Stimulated activated CD4-positive, alpha-beta T cell treated with anti-CD3 and anti-CD28 coated beads, Interleukin-12 subunit alpha, Interleukin-12 subunit beta, amount 100 ng/mL, for 24 hours (primary cell): ENCODE results near the gene CLEC17A.
"Not testable (repeated sequence)": the region's sequence is repeated elsewhere in the genome, so short reads cannot be mapped to it uniquely, and the experiment has no call there.

Experiments used
- DNase-seq, 2 experiments: peaks; one replicate each; pipeline ENCODE4 v3.0.0-alpha.2; 2020; ENCODE audit warnings: low read depth in 2 of 2

The CLEC17A gene

GRCh38 chr19:14559916-14560775, 22.7 kb upstream of the CLEC17A start:
- no peak for DNase-seq

GRCh38 chr19:14560776-14561108, 22.1 kb upstream of the CLEC17A start:
- DNase-seq = no peak

- DNase-seq = no peak
These were observed 21.6 kb upstream of the CLEC17A start for GRCh38 chr19:14561249-14561648.

- DNase-seq = no peak
These were observed 21.0 kb upstream of the CLEC17A start for GRCh38 chr19:14561847-14562351.

- no peak for DNase-seq
These were observed 20.0 kb upstream of the CLEC17A start for GRCh38 chr19:14562660-14563589.

GRCh38 chr19:14563590-14563926, 19.3 kb upstream of the CLEC17A start:
- DNase-seq = no peak

GRCh38 chr19:14563989-14564651, 18.8 kb upstream of the CLEC17A start:
- peak in 1 of 2 experiments; percentile 57 for DNase-seq

GRCh38 chr19:14564652-14565297, 18.1 kb upstream of the CLEC17A start:
- not testable (repeated sequence) for DNase-seq

- DNase-seq = no peak
These were observed 17.6 kb upstream of the CLEC17A start for GRCh38 chr19:14565298-14565679.

GRCh38 chr19:14565765-14566711, 16.8 kb upstream of the CLEC17A start:
- no peak for DNase-seq

GRCh38 chr19:14566712-14567077, 16.2 kb upstream of the CLEC17A start:
- no peak for DNase-seq

- DNase-seq = no peak
These were observed 15.8 kb upstream of the CLEC17A start for GRCh38 chr19:14567079-14567478.

GRCh38 chr19:14570864-14571527, 11.9 kb upstream of the CLEC17A start:
- DNase-seq = no peak

GRCh38 chr19:14571695-14572490, 11.0 kb upstream of the CLEC17A start, which contains the start of gene NDUFB7:
TSS of gene NDUFB7 (minus strand) at chr19:14572066. CDS start at chr19:14572000, 66 bp downstream.
- peak; percentile 80 to 85 for DNase-seq

- no peak for DNase-seq
These were observed 7.4 kb upstream of the CLEC17A start for GRCh38 chr19:14575428-14575980.

- DNase-seq = no peak
These were observed 6.5 kb upstream of the CLEC17A start for GRCh38 chr19:14576363-14576762.

- no peak for DNase-seq
These were observed 5.6 kb upstream of the CLEC17A start for GRCh38 chr19:14577264-14577663.

- DNase-seq = no peak
These were observed 4.9 kb upstream of the CLEC17A start for GRCh38 chr19:14577885-14578427.
